ENCODE measurements around the gene C5orf46. TPM values are rescaled to one million over a fixed set of nuclear protein-coding genes. Genes with fewer than 3 reads are reported as not detected.

The C5orf46 gene
- total and polyA plus RNA-seq, 2 experiments from 2014 or later, result 0.40 TPM; not detected in 1

DNA sequence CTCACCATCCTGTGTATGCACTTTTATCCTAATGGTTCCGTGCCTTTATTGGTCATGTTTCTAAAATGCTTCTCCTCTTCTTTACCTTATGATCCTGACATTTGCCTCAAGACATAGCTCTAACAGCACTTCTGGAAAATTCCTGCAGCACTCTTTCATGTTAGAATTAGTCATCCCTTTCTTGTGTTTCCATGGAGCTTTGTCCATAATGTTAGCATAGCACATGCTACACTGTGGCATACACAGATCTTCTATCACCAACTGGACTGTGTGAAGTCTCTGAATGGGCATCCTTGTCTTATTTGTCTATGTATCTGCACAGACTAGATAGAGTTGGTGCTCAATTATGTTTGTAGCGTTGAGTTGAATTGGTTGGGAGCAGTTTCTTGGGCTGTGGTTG lies 25.9 kb downstream of the C5orf46 start:
- H3K36me3 Mint-ChIP-seq (ENCODE audit: low read depth), result peaks cover 8% of the 10 kb centered on the region; the same call in 1 of the 3 replicates
- no peaks in the 10 kb centered on the region for H3K9me3 Mint-ChIP-seq
- Histone ChIP-seq H3F3A (replicated peaks; ENCODE audit: low read depth) (no peaks in the 10 kb centered on the region), H3K4me3 (no peak overlapping the region), H3K79me2 (replicated peaks; ENCODE audit: insufficient read depth) (peaks cover 50% of the 10 kb centered on the region), H3K27ac (ENCODE audit: low read depth) (no peak overlapping the region), H3K4me2 (no peak overlapping the region), H3K9me2 (ENCODE audit: insufficient read depth) (no peaks in the 10 kb centered on the region), H4K20me1 (replicated peaks; ENCODE audit: insufficient read depth) (no peaks in the 10 kb centered on the region), H3K36me3 (ENCODE audit: insufficient read depth) (0 out of 2 replicates have a peak, but pooled peaks cover 6% of the 10 kb centered on the region), H3K4me1 (ENCODE audit: insufficient read depth) (peaks cover 52% of the 10 kb centered on the region), H2AFZ (no peak overlapping the region), H3K27me3 (ENCODE audit: insufficient read depth) (no peaks in the 10 kb centered on the region)
- H3K27ac Mint-ChIP-seq, result no peak overlapping the region
- H3K27me3 Mint-ChIP-seq (ENCODE audit: insufficient read depth, low read depth, poor library complexity), result peaks cover 1% of the 10 kb centered on the region
- H3K4me3 Mint-ChIP-seq, result no peak overlapping the region
- DNase-seq (ENCODE audit: low spot score), result no peak
- no peak for TF ChIP-seq POLR2AphosphoS5 (IDR thresholded peaks at IDR 0.05; ENCODE audit: low read depth)
- TF ChIP-seq JUNB (IDR thresholded peaks at IDR 0.05; ENCODE audit: unreplicated experiment), result no peak
- no peak for TF ChIP-seq CREB1 (CRISPR knock-in tag; IDR thresholded peaks at IDR 0.05; ENCODE audit: low read depth)
- TF ChIP-seq STAT1 (IDR thresholded peaks at IDR 0.05; ENCODE audit: unreplicated experiment), result no peak
- TF ChIP-seq EZH2phosphoT487 (IDR thresholded peaks at IDR 0.05; ENCODE audit: unreplicated experiment), result no peak
- TF ChIP-seq ZNF331 (CRISPR knock-in tag; IDR thresholded peaks at IDR 0.05; ENCODE audit: low read depth), result no peak
- TF ChIP-seq, protein P1, sequence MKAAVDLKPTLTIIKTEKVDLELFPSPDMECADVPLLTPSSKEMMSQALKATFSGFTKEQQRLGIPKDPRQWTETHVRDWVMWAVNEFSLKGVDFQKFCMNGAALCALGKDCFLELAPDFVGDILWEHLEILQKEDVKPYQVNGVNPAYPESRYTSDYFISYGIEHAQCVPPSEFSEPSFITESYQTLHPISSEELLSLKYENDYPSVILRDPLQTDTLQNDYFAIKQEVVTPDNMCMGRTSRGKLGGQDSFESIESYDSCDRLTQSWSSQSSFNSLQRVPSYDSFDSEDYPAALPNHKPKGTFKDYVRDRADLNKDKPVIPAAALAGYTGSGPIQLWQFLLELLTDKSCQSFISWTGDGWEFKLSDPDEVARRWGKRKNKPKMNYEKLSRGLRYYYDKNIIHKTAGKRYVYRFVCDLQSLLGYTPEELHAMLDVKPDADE (IDR thresholded peaks at IDR 0.05), result no peak
- ATAC-seq, result no peak
- peaks cover 49% of the 10 kb centered on the region for H3K4me1 Mint-ChIP-seq

GRCh38 chr5:147879784-147880183 lies 26.6 kb downstream of the C5orf46 start:
- no peak for TF ChIP-seq JUNB (IDR thresholded peaks at IDR 0.05; ENCODE audit: unreplicated experiment)
- TF ChIP-seq CTCF (conservative IDR thresholded peaks at IDR 0.05; ENCODE audit: low read depth in 2 of 2), result peak; percentile 52 to 53
- TF ChIP-seq ZNF462 (CRISPR knock-in tag; IDR thresholded peaks at IDR 0.05), result no peak
- Mint-ChIP-seq H3K4me1 (peaks cover 53% of the 10 kb centered on the region), H3K27me3 (ENCODE audit: insufficient read depth, low read depth, poor library complexity) (peaks cover 1% of the 10 kb centered on the region)

More at GRCh38 chr5:147879784-147880183, 26.6 kb downstream of the C5orf46 start:
- Mint-ChIP-seq H3K4me3 (no peak overlapping the region), H3K9me3 (no peaks in the 10 kb centered on the region), H3K27ac (no peak overlapping the region), H3K36me3 (ENCODE audit: low read depth) (peaks cover 8% of the 10 kb centered on the region; the same call in 1 of the 3 replicates)
- Histone ChIP-seq H2AFZ (no peak overlapping the region), H3K27me3 (ENCODE audit: insufficient read depth) (no peaks in the 10 kb centered on the region), H3K36me3 (ENCODE audit: insufficient read depth) (0 out of 2 replicates have a peak, but pooled peaks cover 6% of the 10 kb centered on the region), H3K4me2 (no peak overlapping the region), H3K79me2 (replicated peaks; ENCODE audit: insufficient read depth) (peaks cover 53% of the 10 kb centered on the region), H3K9me2 (ENCODE audit: insufficient read depth) (no peaks in the 10 kb centered on the region), H3K27ac (ENCODE audit: low read depth) (no peak overlapping the region), H4K20me1 (replicated peaks; ENCODE audit: insufficient read depth) (no peaks in the 10 kb centered on the region), H3K4me3 (no peak overlapping the region), H3K4me1 (ENCODE audit: insufficient read depth) (peaks cover 57% of the 10 kb centered on the region), H3F3A (replicated peaks; ENCODE audit: low read depth) (no peaks in the 10 kb centered on the region; the same call in 1 of the 2 replicates)
- no peak for ATAC-seq
- no peak for DNase-seq (ENCODE audit: low spot score)

All from GM23338 (cell line).